ENCODE data around the gene LRCOL1. TPM values are rescaled to one million over a fixed set of nuclear protein-coding genes. Genes with fewer than 3 reads are reported as not detected.

Gene LRCOL1
- total RNA-seq, 2 donors from 2014 or later = 0.47 TPM; not detected in 1

DNA sequence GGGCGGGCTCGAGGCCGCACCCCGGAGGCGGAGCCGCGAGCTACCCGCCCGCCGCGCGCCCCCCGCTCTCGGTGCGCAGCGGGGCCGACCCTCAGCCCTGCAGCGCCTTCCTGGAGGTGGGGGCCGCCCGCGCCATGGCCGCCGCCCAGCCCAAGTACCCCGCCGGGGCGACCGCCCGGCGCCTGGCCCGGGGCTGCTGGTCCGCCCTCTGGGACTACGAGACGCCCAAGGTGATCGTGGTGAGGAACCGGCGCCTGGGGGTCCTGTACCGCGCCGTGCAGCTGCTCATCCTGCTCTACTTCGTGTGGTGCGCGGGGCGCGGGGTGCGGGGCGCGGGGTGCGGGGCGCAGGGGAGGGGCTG lies 8.3 kb upstream of the LRCOL1 start, which contains the start of gene P2RX2:
Gene P2RX2, plus strand, starts transcription at position 94 of the 361 bp plus-strand sequence. Its CDS starts 41 bp downstream, at position 135.
- H3K9ac ChIP-seq (ENCODE audit: low read depth in 2 of 2, low read length in 2 of 2) = no peak within 1 kb of the TSS
- intact Hi-C loops (cut with DNase I) = loop anchor here (10.0 kb wide), 1 partner anchor 464 kb away; no protein-coding TSS in a partner anchor
- no peak for DNase-seq

DNA sequence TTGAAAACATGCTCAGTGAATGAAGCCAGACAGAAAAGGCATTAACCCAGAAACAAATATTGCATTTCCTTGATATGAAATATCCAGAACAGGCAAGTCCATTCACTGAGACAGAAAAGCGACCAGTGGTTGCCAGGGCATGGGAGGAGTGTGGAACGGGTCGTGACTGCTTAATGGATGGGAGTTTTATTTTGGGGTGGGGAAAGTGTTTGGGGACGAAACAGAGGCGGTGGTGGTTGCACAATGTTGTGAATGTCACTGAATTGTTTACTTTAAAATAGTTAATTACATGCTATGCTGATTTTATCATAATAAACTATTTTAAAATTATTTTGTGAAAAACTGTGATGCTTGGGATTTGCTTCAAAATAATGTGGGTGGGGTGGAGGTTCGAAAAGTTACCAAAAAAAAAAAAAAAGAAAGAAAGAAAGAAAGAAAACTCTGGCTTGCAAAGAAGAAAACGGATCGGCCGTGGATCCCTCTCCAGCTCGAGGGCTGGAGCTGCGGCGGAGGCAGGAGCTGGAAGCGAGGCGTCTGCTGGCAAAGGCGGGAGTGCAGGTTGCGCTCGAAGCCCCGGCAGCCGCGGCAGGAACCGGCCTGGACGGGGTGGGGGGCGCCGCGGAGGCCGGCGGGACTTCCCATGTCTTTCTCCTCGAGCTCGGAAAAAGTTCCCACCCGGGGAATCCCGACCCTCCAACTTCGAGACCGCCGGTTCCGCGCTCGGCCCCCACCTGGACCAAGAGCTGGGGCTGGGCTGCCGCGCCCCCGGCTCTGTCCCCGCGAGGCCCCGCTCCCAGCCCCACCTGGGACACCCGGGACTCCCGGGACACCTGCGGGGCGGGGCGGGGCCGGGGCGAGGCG lies 7.7 kb upstream of the LRCOL1 start:
- no peaks in the 10 kb centered on the region for H3K4me1 ChIP-seq
- intact Hi-C loops (cut with DNase I) = loop anchor here (10.0 kb wide), 1 partner anchor 463 kb away; no protein-coding TSS in a partner anchor
- no peaks in the 10 kb centered on the region for H3K9me3 ChIP-seq
- H3K36me3 ChIP-seq = no peaks in the 10 kb centered on the region
- no peak overlapping the region for H3K9ac ChIP-seq (ENCODE audit: low read depth in 2 of 2, low read length in 2 of 2)
- TF ChIP-seq, protein P1, sequence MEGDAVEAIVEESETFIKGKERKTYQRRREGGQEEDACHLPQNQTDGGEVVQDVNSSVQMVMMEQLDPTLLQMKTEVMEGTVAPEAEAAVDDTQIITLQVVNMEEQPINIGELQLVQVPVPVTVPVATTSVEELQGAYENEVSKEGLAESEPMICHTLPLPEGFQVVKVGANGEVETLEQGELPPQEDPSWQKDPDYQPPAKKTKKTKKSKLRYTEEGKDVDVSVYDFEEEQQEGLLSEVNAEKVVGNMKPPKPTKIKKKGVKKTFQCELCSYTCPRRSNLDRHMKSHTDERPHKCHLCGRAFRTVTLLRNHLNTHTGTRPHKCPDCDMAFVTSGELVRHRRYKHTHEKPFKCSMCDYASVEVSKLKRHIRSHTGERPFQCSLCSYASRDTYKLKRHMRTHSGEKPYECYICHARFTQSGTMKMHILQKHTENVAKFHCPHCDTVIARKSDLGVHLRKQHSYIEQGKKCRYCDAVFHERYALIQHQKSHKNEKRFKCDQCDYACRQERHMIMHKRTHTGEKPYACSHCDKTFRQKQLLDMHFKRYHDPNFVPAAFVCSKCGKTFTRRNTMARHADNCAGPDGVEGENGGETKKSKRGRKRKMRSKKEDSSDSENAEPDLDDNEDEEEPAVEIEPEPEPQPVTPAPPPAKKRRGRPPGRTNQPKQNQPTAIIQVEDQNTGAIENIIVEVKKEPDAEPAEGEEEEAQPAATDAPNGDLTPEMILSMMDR (IDR thresholded peaks at IDR 0.05) = no peak
- H3K27me3 ChIP-seq = peaks cover 36% of the 10 kb centered on the region
- H3K4me3 ChIP-seq = no peak overlapping the region
- no peak overlapping the region for H3K27ac ChIP-seq
- DNase-seq = no peak

More for the DNA sequence above, 8.3 kb upstream of the LRCOL1 start, which contains the start of gene P2RX2:
- Histone ChIP-seq H3K36me3 (no peaks in the 10 kb centered on the region), H3K9me3 (no peaks in the 10 kb centered on the region), H3K27ac (no peak within 1 kb of the TSS), H3K4me1 (no peaks in the 10 kb centered on the region), H3K27me3 (peaks cover 36% of the 10 kb centered on the region), H3K4me3 (no peak within 1 kb of the TSS)
- TF ChIP-seq, protein P1 (IDR thresholded peaks at IDR 0.05) = no peak

DNA sequence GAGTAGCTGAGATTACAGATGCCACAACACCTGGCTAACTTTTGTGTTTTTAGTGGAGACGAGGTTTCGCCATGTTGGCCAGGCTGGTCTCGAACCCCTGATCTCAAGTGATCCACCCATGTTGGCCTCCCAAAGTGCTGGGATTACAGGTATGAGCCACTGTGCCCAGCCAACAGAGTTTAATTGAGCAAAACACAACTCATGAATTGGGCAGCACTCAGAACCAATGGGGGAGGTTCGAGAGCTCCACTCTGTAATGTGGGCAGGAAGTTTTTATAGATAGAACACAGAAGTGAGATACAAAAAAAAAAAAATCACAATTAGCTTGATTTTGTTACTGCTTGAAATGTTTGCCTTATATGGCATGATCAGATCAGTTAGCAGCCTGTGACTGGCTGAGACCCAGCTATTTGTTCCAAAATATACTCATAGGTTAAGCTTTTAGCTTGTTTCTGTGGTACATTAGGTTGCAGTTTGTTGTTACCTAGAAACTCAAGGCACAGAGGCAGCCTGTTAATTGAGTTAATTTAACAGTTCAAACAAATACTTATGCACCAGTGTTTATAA lies 6.8 kb upstream of the LRCOL1 start:
- Histone ChIP-seq H3K4me1 (no peaks in the 10 kb centered on the region), H3K9ac (ENCODE audit: low read depth in 2 of 2, low read length in 2 of 2) (no peak overlapping the region), H3K27me3 (peaks cover 36% of the 10 kb centered on the region), H3K9me3 (no peaks in the 10 kb centered on the region), H3K4me3 (no peak overlapping the region), H3K36me3 (no peaks in the 10 kb centered on the region), H3K27ac (no peak overlapping the region)
- intact Hi-C loops (cut with DNase I) = loop anchor here (10.0 kb wide), 1 partner anchor 462 kb away; no protein-coding TSS in a partner anchor
- TF ChIP-seq, protein P1 (IDR thresholded peaks at IDR 0.05) = no peak
- DNase-seq = no peak

DNA sequence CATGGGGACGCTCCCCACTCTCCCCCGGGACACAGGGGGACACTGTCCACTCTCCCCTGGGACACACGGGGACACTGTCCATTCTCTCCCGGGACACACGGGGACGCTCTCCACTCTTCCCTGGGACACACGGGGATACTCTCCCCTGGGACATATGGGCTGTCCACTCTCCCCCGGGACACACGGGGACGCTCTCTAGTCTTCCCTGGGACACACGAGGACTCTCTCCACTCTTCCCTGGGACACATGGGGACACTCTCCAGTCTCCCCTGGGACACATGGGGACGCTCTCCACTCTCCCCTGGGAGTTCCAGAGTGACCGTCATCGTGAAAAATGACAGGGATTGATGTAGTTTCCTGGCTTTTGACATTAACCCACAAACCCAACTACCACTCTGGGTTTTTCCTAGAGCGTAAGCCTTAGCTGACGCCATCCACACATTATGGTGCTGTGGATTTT lies 5.2 kb upstream of the LRCOL1 start:
- Histone ChIP-seq H3K36me3 (no peaks in the 10 kb centered on the region), H3K9me3 (no peaks in the 10 kb centered on the region), H3K4me3 (no peak overlapping the region), H3K27ac (no peak overlapping the region), H3K4me1 (no peaks in the 10 kb centered on the region), H3K27me3 (peaks cover 36% of the 10 kb centered on the region), H3K9ac (ENCODE audit: low read depth in 2 of 2, low read length in 2 of 2) (no peak overlapping the region)
- intact Hi-C loops (cut with DNase I) = loop anchor here (2.0 to 10.0 kb wide), 2 partner anchors 201 to 461 kb away; no protein-coding TSS in a partner anchor
- TF ChIP-seq, protein P1 (IDR thresholded peaks at IDR 0.05) = no peak
- DNase-seq = no peak

DNA sequence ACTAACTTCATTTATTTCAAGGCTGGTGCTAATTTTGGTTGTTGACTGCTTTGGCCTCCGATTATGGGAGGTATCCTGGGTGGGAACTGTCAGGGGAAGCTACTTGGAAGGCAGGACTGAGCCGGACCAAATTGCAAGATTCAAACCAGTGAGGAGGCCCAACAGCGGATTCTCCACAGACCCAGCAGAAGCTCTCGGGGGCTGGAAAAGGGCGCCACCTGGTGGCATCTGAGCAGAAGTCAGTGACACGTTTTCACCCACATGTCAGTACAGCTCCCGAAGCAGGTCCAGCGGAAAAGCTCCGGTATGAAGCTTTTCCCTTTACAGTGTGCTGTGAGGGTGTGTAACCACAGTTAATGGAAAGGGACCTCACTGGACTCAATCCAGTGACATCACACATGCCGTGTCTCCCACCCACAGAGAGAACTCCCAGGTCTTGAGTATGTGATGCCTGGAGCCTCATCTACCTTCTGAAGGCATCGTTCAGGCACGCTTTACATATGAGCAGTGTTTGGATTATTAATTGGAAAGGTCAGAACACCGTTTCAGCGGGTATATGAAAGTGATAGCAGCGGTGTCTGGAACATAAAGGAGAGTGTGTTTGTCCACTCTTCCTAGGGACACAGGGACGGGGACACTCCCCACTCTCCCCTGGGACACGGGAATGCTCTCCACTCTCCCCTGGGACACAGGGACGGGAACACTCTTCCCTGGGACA lies 4.6 kb upstream of the LRCOL1 start:
- peaks cover 33% of the 10 kb centered on the region for H3K27me3 ChIP-seq
- no peaks in the 10 kb centered on the region for H3K9me3 ChIP-seq
- H3K4me3 ChIP-seq = no peak overlapping the region
- intact Hi-C loops (cut with DNase I) = loop anchor here (2.0 to 10.0 kb wide), 2 partner anchors 200 to 460 kb away; no protein-coding TSS in a partner anchor
- no peak overlapping the region for H3K27ac ChIP-seq
- peak; percentile 83 for DNase-seq
- no peaks in the 10 kb centered on the region for H3K36me3 ChIP-seq
- H3K4me1 ChIP-seq = no peaks in the 10 kb centered on the region
- H3K9ac ChIP-seq (ENCODE audit: low read depth in 2 of 2, low read length in 2 of 2) = no peak overlapping the region
- TF ChIP-seq, protein P1 (IDR thresholded peaks at IDR 0.05) = peak; percentile 91
